GM12872 (cell line): ENCODE measurements around the gene ATP6V1G1.

ENCODE experiments used
- CTCF ChIP-seq: IDR thresholded peaks from 3 replicates; pipeline ENCODE4 v1.5.1; 2011; ENCODE audit warnings: low read depth, mild to moderate bottlenecking, low read length, moderate library complexity; ENCODE audit not compliant: insufficient read depth

Gene ATP6V1G1

GRCh38 chr9:114561771-114562170 is 25.8 kb upstream of the ATP6V1G1 start:
- TF ChIP-seq CTCF = no peak

DNA sequence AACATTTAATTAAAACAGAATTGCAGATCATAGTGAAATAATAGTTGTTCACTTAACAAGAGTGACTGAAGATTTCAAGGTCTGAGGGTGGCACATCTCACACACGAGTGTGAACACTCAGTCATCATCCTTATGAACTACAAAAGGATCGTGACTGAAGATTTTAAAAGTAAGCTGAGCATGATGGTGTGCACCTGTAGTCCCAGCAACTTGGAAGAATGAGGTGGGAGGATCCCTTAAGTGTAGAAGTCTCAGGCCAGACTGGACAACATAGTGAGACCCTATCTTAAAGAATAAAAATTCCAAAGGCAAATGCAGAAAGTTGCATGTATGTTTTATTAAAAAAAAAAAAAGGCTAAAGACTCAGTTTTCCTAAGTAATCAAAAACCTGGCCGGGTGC is 22.4 kb upstream of the ATP6V1G1 start:
- no peak for TF ChIP-seq CTCF

DNA sequence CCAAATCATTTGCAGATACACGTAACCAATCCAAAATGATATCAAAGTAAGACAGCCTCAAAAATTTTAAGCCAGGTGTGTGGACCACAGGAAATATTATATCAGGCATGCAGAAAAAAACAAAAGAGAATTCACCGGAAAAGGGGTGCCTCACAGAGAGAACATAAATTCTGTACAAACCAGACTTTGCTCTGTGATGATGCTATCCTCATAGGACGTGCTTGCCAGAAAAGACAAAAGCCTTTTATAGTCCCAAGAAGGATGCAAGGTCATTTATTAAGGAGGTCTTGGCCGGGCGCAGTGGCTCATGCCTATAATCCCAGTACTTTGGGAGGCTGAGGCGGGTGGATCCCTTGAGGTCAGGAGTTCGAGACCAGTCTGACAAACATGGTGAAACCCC is 16.8 kb upstream of the ATP6V1G1 start:
- no peak for TF ChIP-seq CTCF

GRCh38 chr9:114571391-114571790 is 16.2 kb upstream of the ATP6V1G1 start:
- TF ChIP-seq CTCF = no peak

- no peak for TF ChIP-seq CTCF
These were observed 15.4 kb upstream of the ATP6V1G1 start for GRCh38 chr9:114572199-114572598.

- TF ChIP-seq CTCF = no peak
These were observed 13.1 kb upstream of the ATP6V1G1 start for GRCh38 chr9:114574438-114574837.

DNA sequence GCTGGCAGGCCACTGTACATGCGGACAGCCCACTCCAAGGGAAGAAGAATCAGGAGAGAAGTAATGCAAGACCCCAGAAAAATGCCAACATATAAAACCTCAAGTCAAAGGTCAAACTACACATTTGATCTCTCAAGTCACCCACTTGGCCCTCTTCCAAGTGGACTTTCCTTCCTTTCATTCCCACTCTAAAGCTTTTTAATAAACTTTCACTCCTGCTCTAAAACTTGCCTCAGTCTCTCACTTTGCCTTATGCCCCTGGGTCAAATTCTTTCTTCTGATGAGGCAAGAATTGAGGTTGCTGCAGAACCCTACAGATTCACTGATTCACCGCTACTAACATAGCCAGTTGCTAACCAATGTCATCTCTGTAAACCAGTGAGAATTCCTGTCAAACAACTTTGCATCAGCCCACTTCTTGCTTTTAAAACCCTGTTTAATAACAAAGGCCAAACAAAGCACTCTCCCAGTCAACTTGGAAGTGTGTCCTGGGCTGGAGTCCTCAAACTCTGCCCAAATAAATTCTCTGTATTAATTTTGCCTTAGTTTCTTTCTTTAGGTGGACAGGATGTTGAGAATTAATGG is 6.9 kb upstream of the ATP6V1G1 start:
- TF ChIP-seq CTCF = no peak
